Neural cell (in vitro differentiated cells): Measurements from ENCODE around the gene ULBP2.
"Not testable (repeated sequence)": the region's sequence is repeated elsewhere in the genome, so short reads cannot be mapped to it uniquely, and the experiment has no call there.

Experiments used
- CTCF ChIP-seq: fragments of 450-650 bp; IDR thresholded peaks from 2 replicates; pipeline ENCODE4 v1.5.1; 2014; ENCODE audit warnings: antibody characterized with exemption, mild to moderate bottlenecking, moderate library complexity; ENCODE audit not compliant: poor library complexity, severe bottlenecking
- EP300 ChIP-seq: fragments of 450-650 bp; conservative IDR thresholded peaks from 2 replicates; pipeline ENCODE4 v1.6.1; 2014; ENCODE audit warnings: antibody characterized with exemption, mild to moderate bottlenecking, moderate library complexity; ENCODE audit not compliant: poor library complexity, severe bottlenecking
- EZH2 ChIP-seq: fragments of 200-600, 300-800 bp; shearing (Covaris generic), sonication (generic); IDR thresholded peaks from 2 replicates; pipeline ENCODE4 v1.6.1; 2014; ENCODE audit warnings: antibody characterized with exemption, low read length, borderline replicate concordance, mild to moderate bottlenecking; ENCODE audit not compliant: insufficient read depth, poor library complexity, severe bottlenecking
- POLR2AphosphoS5 ChIP-seq: IDR thresholded peaks from 2 replicates; pipeline ENCODE4 v1.6.1; 2012
- TF ChIP-seq, protein P1 (sequence below): IDR thresholded peaks from 2 replicates; pipeline ENCODE4 v1.6.1; 2012; ENCODE audit warnings: borderline replicate concordance

DNA sequence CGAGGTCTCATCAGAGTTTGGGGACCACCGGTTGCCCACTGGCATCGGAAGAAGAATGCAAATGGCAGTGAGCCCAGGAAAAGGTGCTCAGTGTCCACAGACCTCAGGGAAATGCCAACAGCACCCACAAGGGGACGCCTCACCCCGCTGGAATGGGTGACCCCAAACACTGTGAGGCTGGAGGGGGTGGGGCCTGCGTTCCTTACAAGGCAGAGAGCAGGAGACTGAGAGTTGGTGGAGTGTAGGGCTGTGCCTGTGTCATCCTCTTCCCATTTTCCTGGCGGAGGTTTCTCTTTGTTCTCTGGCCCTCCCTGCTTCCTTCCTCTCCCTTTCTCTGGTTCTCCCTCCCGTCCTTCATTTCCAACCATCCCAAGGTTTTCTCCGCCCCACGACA, 12.1 kb downstream of the ULBP2 start:
- not testable (repeated sequence) for TF ChIP-seq CTCF, POLR2AphosphoS5, EZH2, EP300
- TF ChIP-seq, protein P1, sequence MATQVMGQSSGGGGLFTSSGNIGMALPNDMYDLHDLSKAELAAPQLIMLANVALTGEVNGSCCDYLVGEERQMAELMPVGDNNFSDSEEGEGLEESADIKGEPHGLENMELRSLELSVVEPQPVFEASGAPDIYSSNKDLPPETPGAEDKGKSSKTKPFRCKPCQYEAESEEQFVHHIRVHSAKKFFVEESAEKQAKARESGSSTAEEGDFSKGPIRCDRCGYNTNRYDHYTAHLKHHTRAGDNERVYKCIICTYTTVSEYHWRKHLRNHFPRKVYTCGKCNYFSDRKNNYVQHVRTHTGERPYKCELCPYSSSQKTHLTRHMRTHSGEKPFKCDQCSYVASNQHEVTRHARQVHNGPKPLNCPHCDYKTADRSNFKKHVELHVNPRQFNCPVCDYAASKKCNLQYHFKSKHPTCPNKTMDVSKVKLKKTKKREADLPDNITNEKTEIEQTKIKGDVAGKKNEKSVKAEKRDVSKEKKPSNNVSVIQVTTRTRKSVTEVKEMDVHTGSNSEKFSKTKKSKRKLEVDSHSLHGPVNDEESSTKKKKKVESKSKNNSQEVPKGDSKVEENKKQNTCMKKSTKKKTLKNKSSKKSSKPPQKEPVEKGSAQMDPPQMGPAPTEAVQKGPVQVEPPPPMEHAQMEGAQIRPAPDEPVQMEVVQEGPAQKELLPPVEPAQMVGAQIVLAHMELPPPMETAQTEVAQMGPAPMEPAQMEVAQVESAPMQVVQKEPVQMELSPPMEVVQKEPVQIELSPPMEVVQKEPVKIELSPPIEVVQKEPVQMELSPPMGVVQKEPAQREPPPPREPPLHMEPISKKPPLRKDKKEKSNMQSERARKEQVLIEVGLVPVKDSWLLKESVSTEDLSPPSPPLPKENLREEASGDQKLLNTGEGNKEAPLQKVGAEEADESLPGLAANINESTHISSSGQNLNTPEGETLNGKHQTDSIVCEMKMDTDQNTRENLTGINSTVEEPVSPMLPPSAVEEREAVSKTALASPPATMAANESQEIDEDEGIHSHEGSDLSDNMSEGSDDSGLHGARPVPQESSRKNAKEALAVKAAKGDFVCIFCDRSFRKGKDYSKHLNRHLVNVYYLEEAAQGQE: not testable (repeated sequence)
